H9 (cell line): Measurements from ENCODE around the gene PLS1. TPM values are rescaled to one million over a fixed set of nuclear protein-coding genes. Genes with fewer than 3 reads are reported as not detected.

Source experiments
- DNase-seq: peaks from one replicate; pipeline ENCODE4 v3.0.0-alpha.2; 2017
- H2AFZ ChIP-seq: one replicate; pipeline ENCODE4 v1.6.1; 2013; ENCODE audit warnings: mild to moderate bottlenecking, low read length, control low read depth, moderate library complexity
- H2AK5ac ChIP-seq: 2 replicates; pipeline ENCODE4 v1.6.1; 2013; ENCODE audit warnings: low read length, control low read depth, mixed read lengths; ENCODE audit not compliant: insufficient read length
- H2BK120ac ChIP-seq: one replicate; pipeline ENCODE4 v1.6.1; 2013; ENCODE audit warnings: low read depth, mild to moderate bottlenecking, low read length, control low read depth, inconsistent platforms; ENCODE audit not compliant: poor library complexity, severe bottlenecking
- H2BK12ac ChIP-seq: 2 replicates; pipeline ENCODE4 v1.6.1; 2013; ENCODE audit warnings: low read length, control low read depth, mixed read lengths, low read depth; ENCODE audit not compliant: insufficient read length
- H2BK15ac ChIP-seq: 2 replicates; pipeline ENCODE4 v1.6.1; 2013; ENCODE audit warnings: low read depth, low read length, control low read depth
- H2BK20ac ChIP-seq: one replicate; pipeline ENCODE4 v1.6.1; 2013; ENCODE audit warnings: low read depth, mild to moderate bottlenecking, low read length, control low read depth, inconsistent platforms; ENCODE audit not compliant: poor library complexity, severe bottlenecking
- H2BK5ac ChIP-seq: 2 replicates; pipeline ENCODE4 v1.6.1; 2013; ENCODE audit warnings: low read length, control low read depth, mixed read lengths; ENCODE audit not compliant: insufficient read length
- H3K14ac ChIP-seq: 2 replicates; pipeline ENCODE4 v1.6.1; 2013; ENCODE audit warnings: low read length, control low read depth; ENCODE audit not compliant: insufficient read depth
- H3K18ac ChIP-seq: 2 replicates; pipeline ENCODE4 v1.6.1; 2013; ENCODE audit warnings: low read depth, mild to moderate bottlenecking, mixed read lengths, low read length, control low read depth; ENCODE audit not compliant: insufficient read length
- H3K23ac ChIP-seq: 2 replicates; pipeline ENCODE4 v1.6.1; 2013; ENCODE audit warnings: low read length, control low read depth, mixed read lengths, low read depth; ENCODE audit not compliant: insufficient read length
- H3K23me2 ChIP-seq: 2 replicates; pipeline ENCODE4 v1.6.1; 2013; ENCODE audit warnings: low read depth, mild to moderate bottlenecking, mixed read lengths, low read length, control low read depth; ENCODE audit not compliant: insufficient read length, poor library complexity, severe bottlenecking
- H3K27ac ChIP-seq: 2 replicates; pipeline ENCODE4 v1.5.1; 2013; ENCODE audit warnings: low read length, control low read depth, mixed read lengths, low read depth; ENCODE audit not compliant: insufficient read length
- H3K27me3 ChIP-seq: 2 replicates; pipeline ENCODE4 v1.6.1; 2013; ENCODE audit warnings: low read length, control low read depth, inconsistent platforms; ENCODE audit not compliant: insufficient read depth
- H3K4ac ChIP-seq: 2 replicates; pipeline ENCODE4 v1.6.1; 2013; ENCODE audit warnings: low read depth, mild to moderate bottlenecking, control low read depth, inconsistent platforms, low read length, moderate library complexity
- H3K4me1 ChIP-seq: 2 replicates; pipeline ENCODE4 v1.6.1; 2013; ENCODE audit warnings: low read length, control low read depth, inconsistent platforms; ENCODE audit not compliant: insufficient read depth
- H3K4me2 ChIP-seq: 2 replicates; pipeline ENCODE4 v1.6.1; 2013; ENCODE audit warnings: low read length, control low read depth, mixed read lengths; ENCODE audit not compliant: insufficient read length, insufficient read depth
- H3K56ac ChIP-seq: 2 replicates; pipeline ENCODE4 v1.6.1; 2013; ENCODE audit warnings: low read depth, mild to moderate bottlenecking, mixed read lengths, low read length, control low read depth; ENCODE audit not compliant: insufficient read length
- H3K79me1 ChIP-seq: 2 replicates; pipeline ENCODE4 v1.6.1; 2013; ENCODE audit warnings: low read depth, mild to moderate bottlenecking, moderate library complexity, low read length, control low read depth, inconsistent platforms; ENCODE audit not compliant: insufficient read depth, poor library complexity, severe bottlenecking
- H3K79me2 ChIP-seq: 2 replicates; pipeline ENCODE4 v1.6.1; 2013; ENCODE audit warnings: low read length, control low read depth, inconsistent platforms; ENCODE audit not compliant: insufficient read depth
- H3K9ac ChIP-seq: 2 replicates; pipeline ENCODE4 v1.6.1; 2013; ENCODE audit warnings: low read length, control low read depth, mixed read lengths; ENCODE audit not compliant: insufficient read length; ENCODE audit errors: extremely low read depth
- H3K9me3 ChIP-seq: one replicate; pipeline ENCODE4 v1.6.1; 2013; ENCODE audit warnings: low read depth, low read length, inconsistent platforms; ENCODE audit not compliant: control insufficient read depth
- H3T11ph ChIP-seq: one replicate; pipeline ENCODE4 v1.6.1; 2013; ENCODE audit warnings: mild to moderate bottlenecking, low read length, control low read depth, inconsistent platforms
- H4K20me1 ChIP-seq: one replicate; pipeline ENCODE4 v1.6.1; 2013; ENCODE audit not compliant: control insufficient read depth, insufficient read length, insufficient read depth
- H4K5ac ChIP-seq: 2 replicates; pipeline ENCODE4 v1.6.1; 2013; ENCODE audit warnings: low read depth, mild to moderate bottlenecking, mixed read lengths, low read length, control low read depth; ENCODE audit not compliant: insufficient read length
- H4K8ac ChIP-seq: replicated peaks from 2 replicates; pipeline ENCODE4 v1.6.1; 2013; ENCODE audit warnings: low read length, control low read depth, mixed read lengths, low read depth; ENCODE audit not compliant: insufficient read length
- H4K91ac ChIP-seq: 2 replicates; pipeline ENCODE4 v1.6.1; 2013; ENCODE audit warnings: low read depth, mild to moderate bottlenecking, moderate library complexity, mixed read lengths, low read length, control low read depth; ENCODE audit not compliant: insufficient read length
- H3K27ac Mint-ChIP-seq, 3 experiments: 2 replicates in 2 of 3; 3 replicates in 1 of 3; pipeline ENCODE4 v1.8.0; 2020 to 2021; ENCODE audit warnings: mixed read lengths in 3 of 3, mild to moderate bottlenecking in 1 of 3, moderate library complexity in 1 of 3
- H3K27me3 Mint-ChIP-seq: 2 replicates; pipeline ENCODE4 v1.8.0; 2021; ENCODE audit warnings: low read depth, mild to moderate bottlenecking, moderate library complexity, mixed read lengths
- H3K36me3 Mint-ChIP-seq, 3 experiments: 2 replicates in 2 of 3; 3 replicates in 1 of 3; pipeline ENCODE4 v1.8.0; 2020 to 2021; ENCODE audit warnings: low read depth in 3 of 3, mixed read lengths in 3 of 3; ENCODE audit not compliant: insufficient read depth in 1 of 3
- H3K4me1 Mint-ChIP-seq, 2 experiments: 2 replicates each; pipeline ENCODE4 v1.8.0; 2020; ENCODE audit warnings: mixed read lengths in 2 of 2
- H3K4me3 Mint-ChIP-seq, 2 experiments: 2 replicates in 1 of 2; 3 replicates in 1 of 2; pipeline ENCODE4 v1.8.0; 2020 to 2021; ENCODE audit warnings: mild to moderate bottlenecking in 2 of 2, mixed read lengths in 2 of 2, moderate library complexity in 1 of 2
- H3K9me3 Mint-ChIP-seq, 2 experiments: 2 replicates in 1 of 2; 3 replicates in 1 of 2; pipeline ENCODE4 v1.8.0; 2020; ENCODE audit warnings: mild to moderate bottlenecking in 2 of 2, mixed read lengths in 2 of 2, moderate library complexity in 1 of 2
- WGBS: extraction: QIAGEN DNeasy Blood & Tissue Kit; methylation state at CpG from one replicate; pipeline ENCODE4 v1.1.7; 2013; ENCODE audit warnings: missing lambda C conversion rate, low lambda C conversion rate, mixed read lengths; ENCODE audit not compliant: insufficient read length; ENCODE audit errors: extremely low coverage; 5-methylcytosine and 5-hydroxymethylcytosine counted together
- total RNA-seq: library from RNA; stranded (reverse); gene quantifications from 2 replicates; pipeline ENCODE4 v1.2.1, GENCODE V29; 2021
- TF ChIP-seq, protein P1 (sequence below): fragments of 200-600 bp; sonication (generic); conservative IDR thresholded peaks from 3 replicates; pipeline ENCODE4 v1.8.0; 2021; ENCODE audit warnings: antibody characterized with exemption, mild to moderate bottlenecking

Gene PLS1
- total RNA-seq, 1 experiment from 2014 or later, result 20.4 TPM

DNA sequence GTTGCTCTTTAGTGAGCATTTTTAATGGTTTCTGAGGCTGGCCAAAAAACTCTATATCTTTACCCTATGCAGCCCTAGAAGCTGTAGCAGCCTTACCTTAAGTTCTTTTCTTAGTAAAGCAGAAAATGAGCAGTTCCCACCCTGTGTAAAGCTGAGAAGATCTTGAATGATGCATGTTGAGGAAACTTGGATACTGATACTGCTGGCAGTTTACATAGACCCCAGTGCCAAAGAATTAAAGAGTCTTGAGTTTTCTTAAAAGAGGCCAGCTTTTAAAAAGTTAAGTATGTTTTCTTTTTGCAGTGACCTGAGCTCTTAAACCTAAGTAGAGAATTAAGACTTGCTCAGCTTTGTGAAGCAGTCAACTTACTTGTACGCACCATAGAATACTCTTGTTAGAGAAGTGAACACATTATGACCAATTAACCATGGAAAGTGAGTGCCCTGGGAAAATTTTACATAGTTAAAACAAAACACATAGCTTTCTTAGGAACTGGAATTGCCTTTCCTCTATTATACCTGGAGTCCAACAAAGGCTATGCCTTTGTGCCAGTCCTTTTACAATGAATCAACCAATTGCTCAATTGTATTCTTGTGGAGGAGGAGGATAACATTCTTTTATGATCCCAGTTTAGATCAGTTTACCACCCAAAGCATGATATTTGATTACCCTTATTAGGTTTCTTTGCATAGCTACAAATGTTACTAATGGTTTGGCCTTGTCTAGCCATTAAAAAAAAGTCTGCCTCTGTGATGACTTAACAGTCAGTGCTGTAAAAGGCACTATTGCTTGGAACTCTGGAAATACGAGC, 28.4 kb downstream of the PLS1 start:
- Histone ChIP-seq H3K4ac (no peak overlapping the region), H3K79me1 (no peaks in the 10 kb centered on the region), H2BK5ac (no peak overlapping the region), H3T11ph (no peak overlapping the region), H3K23me2 (no peaks in the 10 kb centered on the region), H2AK5ac (no peak overlapping the region), H3K27me3 (no peaks in the 10 kb centered on the region), H4K5ac (no peak overlapping the region), H3K23ac (no peak overlapping the region), H3K27ac (no peak overlapping the region), H4K20me1 (no peaks in the 10 kb centered on the region), H2AFZ (no peak overlapping the region), H2BK15ac (no peak overlapping the region), H2BK120ac (no peak overlapping the region), H4K8ac (no peak overlapping the region), H3K4me2 (no peak overlapping the region), H3K56ac (no peak overlapping the region), H3K79me2 (no peaks in the 10 kb centered on the region), H3K9me3 (no peaks in the 10 kb centered on the region), H2BK20ac (no peak overlapping the region), H4K91ac (no peak overlapping the region), H3K9ac (no peak overlapping the region), H2BK12ac (no peak overlapping the region), H3K18ac (no peak overlapping the region), H3K14ac (no peak overlapping the region), H3K4me1 (no peaks in the 10 kb centered on the region)
- Mint-ChIP-seq H3K27ac (no peak overlapping the region; a peak in 1 of 7 replicates), H3K9me3 (no peaks in the 10 kb centered on the region), H3K4me3 (no peak overlapping the region), H3K27me3 (no peaks in the 10 kb centered on the region), H3K36me3 (no peaks in the 10 kb centered on the region), H3K4me1 (peaks cover 5% of the 10 kb centered on the region in 2 experiments)
- no peak for DNase-seq
- TF ChIP-seq, protein P1, sequence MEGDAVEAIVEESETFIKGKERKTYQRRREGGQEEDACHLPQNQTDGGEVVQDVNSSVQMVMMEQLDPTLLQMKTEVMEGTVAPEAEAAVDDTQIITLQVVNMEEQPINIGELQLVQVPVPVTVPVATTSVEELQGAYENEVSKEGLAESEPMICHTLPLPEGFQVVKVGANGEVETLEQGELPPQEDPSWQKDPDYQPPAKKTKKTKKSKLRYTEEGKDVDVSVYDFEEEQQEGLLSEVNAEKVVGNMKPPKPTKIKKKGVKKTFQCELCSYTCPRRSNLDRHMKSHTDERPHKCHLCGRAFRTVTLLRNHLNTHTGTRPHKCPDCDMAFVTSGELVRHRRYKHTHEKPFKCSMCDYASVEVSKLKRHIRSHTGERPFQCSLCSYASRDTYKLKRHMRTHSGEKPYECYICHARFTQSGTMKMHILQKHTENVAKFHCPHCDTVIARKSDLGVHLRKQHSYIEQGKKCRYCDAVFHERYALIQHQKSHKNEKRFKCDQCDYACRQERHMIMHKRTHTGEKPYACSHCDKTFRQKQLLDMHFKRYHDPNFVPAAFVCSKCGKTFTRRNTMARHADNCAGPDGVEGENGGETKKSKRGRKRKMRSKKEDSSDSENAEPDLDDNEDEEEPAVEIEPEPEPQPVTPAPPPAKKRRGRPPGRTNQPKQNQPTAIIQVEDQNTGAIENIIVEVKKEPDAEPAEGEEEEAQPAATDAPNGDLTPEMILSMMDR, result no peak
- no CpG with 5 or more reads among the region's 2 CpGs for WGBS
